Non-pigmented ciliary epithelial cell (primary cell): ENCODE results near the gene LRP1B.
"Not testable (repeated sequence)": the region's sequence is repeated elsewhere in the genome, so short reads cannot be mapped to it uniquely, and the experiment has no call there.

ENCODE experiments used
- DNase-seq: peaks from one replicate; pipeline ENCODE4 v3.0.0-alpha.2; 2010; ENCODE audit warnings: low read depth

LRP1B gene

GRCh38 chr2:141306368-141306767 is 824.4 kb downstream of the LRP1B start:
- DNase-seq = no peak

GRCh38 chr2:141301551-141301950 is 829.3 kb downstream of the LRP1B start:
- DNase-seq = no peak

GRCh38 chr2:141280037-141280436 is 850.8 kb downstream of the LRP1B start:
- no peak for DNase-seq

- no peak for DNase-seq
Measured at GRCh38 chr2:141271346-141271745, 859.5 kb downstream of the LRP1B start.

GRCh38 chr2:141264848-141265247 is 866.0 kb downstream of the LRP1B start:
- DNase-seq = no peak

GRCh38 chr2:141260911-141261310 is 869.9 kb downstream of the LRP1B start:
- DNase-seq = no peak

- no peak for DNase-seq
Measured at GRCh38 chr2:141259683-141260082, 871.1 kb downstream of the LRP1B start.

GRCh38 chr2:141242008-141242407 is 888.8 kb downstream of the LRP1B start:
- no peak for DNase-seq

GRCh38 chr2:141226560-141226959 is 904.3 kb downstream of the LRP1B start:
- DNase-seq = no peak

- DNase-seq = no peak
Measured at GRCh38 chr2:141207036-141207385, 923.8 kb downstream of the LRP1B start.

GRCh38 chr2:141201016-141201565 is 929.7 kb downstream of the LRP1B start:
- peak; percentile 20 for DNase-seq

- DNase-seq = peak; percentile 34
Measured at GRCh38 chr2:141200191-141200590, 930.6 kb downstream of the LRP1B start.

GRCh38 chr2:141199711-141200110 is 931.1 kb downstream of the LRP1B start:
- no peak for DNase-seq

- DNase-seq = no peak
Measured at GRCh38 chr2:141195087-141195486, 935.7 kb downstream of the LRP1B start.

- DNase-seq = no peak
Measured at GRCh38 chr2:141187075-141187439, 943.8 kb downstream of the LRP1B start.

GRCh38 chr2:141186413-141187074 is 944.3 kb downstream of the LRP1B start:
- no peak for DNase-seq

GRCh38 chr2:141182246-141182645 is 948.6 kb downstream of the LRP1B start:
- no peak for DNase-seq

GRCh38 chr2:141169117-141169516 is 961.7 kb downstream of the LRP1B start:
- DNase-seq = not testable (repeated sequence)

GRCh38 chr2:141162314-141162713 is 968.5 kb downstream of the LRP1B start:
- DNase-seq = no peak

GRCh38 chr2:141151611-141152286 is 979.1 kb downstream of the LRP1B start:
- DNase-seq = no peak

GRCh38 chr2:141142025-141142424 is 988.8 kb downstream of the LRP1B start:
- DNase-seq = no peak

- no peak for DNase-seq
Measured at GRCh38 chr2:141137122-141137693, 993.6 kb downstream of the LRP1B start.

- DNase-seq = no peak
Measured at GRCh38 chr2:141133883-141134282, 996.9 kb downstream of the LRP1B start.
